ENCODE measurements around the gene KIF5B.
A peak's percentile ranks its signal among the peaks of the same experiment; 100 is the strongest.

KIF5B gene

GRCh38 chr10:32095116-32095733 lies 39.0 kb upstream of the KIF5B start:
- no peak overlapping the region for H3K4me3 ChIP-seq (ENCODE audit: low read depth, low read length)
- no peaks in the 10 kb centered on the region for H3K27me3 ChIP-seq
- no peaks in the 10 kb centered on the region for H3K9me3 ChIP-seq
- no peak for TF ChIP-seq CTCF (IDR thresholded peaks at IDR 0.05; ENCODE audit: low read depth, low read length)
- no peaks in the 10 kb centered on the region for H3K36me3 ChIP-seq
- DNase-seq, result no peak
- no peaks in the 10 kb centered on the region for H3K4me1 ChIP-seq

DNA sequence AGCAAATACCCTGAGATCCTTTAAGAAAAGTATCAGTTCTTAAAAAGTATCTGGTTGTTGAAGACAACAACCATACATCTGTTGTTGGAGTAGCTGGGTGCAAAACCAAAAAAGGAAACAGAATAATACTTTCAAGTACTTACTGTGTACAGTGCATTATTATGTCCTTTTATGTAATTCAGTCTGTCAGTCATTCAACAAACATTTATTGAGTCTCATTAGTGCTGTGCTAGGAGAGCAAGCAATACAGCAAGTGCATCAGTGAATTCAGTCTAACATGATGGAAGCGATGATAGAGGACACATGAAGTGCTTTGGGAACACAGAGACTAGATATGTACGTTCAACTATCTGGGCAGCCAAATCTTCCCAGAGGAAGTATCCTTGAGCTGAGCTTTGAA lies 37.4 kb upstream of the KIF5B start:
- no peaks in the 10 kb centered on the region for H3K27me3 ChIP-seq
- no peak for DNase-seq
- H3K4me1 ChIP-seq, result no peaks in the 10 kb centered on the region
- H3K4me3 ChIP-seq (ENCODE audit: low read depth, low read length), result no peak overlapping the region
- H3K36me3 ChIP-seq, result no peaks in the 10 kb centered on the region
- no peak for TF ChIP-seq CTCF (IDR thresholded peaks at IDR 0.05; ENCODE audit: low read depth, low read length)
- no peaks in the 10 kb centered on the region for H3K9me3 ChIP-seq

GRCh38 chr10:32091046-32091445 lies 34.8 kb upstream of the KIF5B start:
- no peak for TF ChIP-seq CTCF (IDR thresholded peaks at IDR 0.05; ENCODE audit: low read depth, low read length)
- Histone ChIP-seq H3K4me3 (ENCODE audit: low read depth, low read length) (no peak overlapping the region), H3K36me3 (no peaks in the 10 kb centered on the region), H3K4me1 (no peaks in the 10 kb centered on the region), H3K27me3 (no peaks in the 10 kb centered on the region), H3K9me3 (no peaks in the 10 kb centered on the region)
- DNase-seq, result no peak

- no peaks in the 10 kb centered on the region for H3K4me1 ChIP-seq
- no peak for DNase-seq
- no peak for TF ChIP-seq CTCF (IDR thresholded peaks at IDR 0.05; ENCODE audit: low read depth, low read length)
- no peaks in the 10 kb centered on the region for H3K27me3 ChIP-seq
- H3K4me3 ChIP-seq (ENCODE audit: low read depth, low read length), result no peak overlapping the region
- H3K9me3 ChIP-seq, result no peaks in the 10 kb centered on the region
- no peaks in the 10 kb centered on the region for H3K36me3 ChIP-seq
Measured at GRCh38 chr10:32084185-32084851, 28.1 kb upstream of the KIF5B start.

- no peak for TF ChIP-seq CTCF (IDR thresholded peaks at IDR 0.05; ENCODE audit: low read depth, low read length)
- Histone ChIP-seq H3K36me3 (no peaks in the 10 kb centered on the region), H3K9me3 (no peaks in the 10 kb centered on the region), H3K27me3 (no peaks in the 10 kb centered on the region), H3K4me1 (peaks cover 6% of the 10 kb centered on the region; the same call in 1 of the 2 replicates), H3K4me3 (ENCODE audit: low read depth, low read length) (no peak overlapping the region)
- DNase-seq, result peak; percentile 75
Measured at GRCh38 chr10:32077896-32078485, 21.8 kb upstream of the KIF5B start.

- H3K4me1 ChIP-seq, result peaks cover 6% of the 10 kb centered on the region; the same call in 1 of the 2 replicates
- TF ChIP-seq CTCF (IDR thresholded peaks at IDR 0.05; ENCODE audit: low read depth, low read length), result no peak
- no peaks in the 10 kb centered on the region for H3K9me3 ChIP-seq
- H3K36me3 ChIP-seq, result no peaks in the 10 kb centered on the region
- no peak for DNase-seq
- H3K27me3 ChIP-seq, result no peaks in the 10 kb centered on the region
- no peak overlapping the region for H3K4me3 ChIP-seq (ENCODE audit: low read depth, low read length)
Measured at GRCh38 chr10:32073659-32074058, 17.4 kb upstream of the KIF5B start.

Measured in BE2C (cell line).